Subcutaneous abdominal adipose tissue (tissue), 5 donors: ENCODE results near the gene TTC16.

Source experiments
- H3K27ac ChIP-seq: one replicate; pipeline ENCODE4 v1.7.0; 2013; ENCODE audit warnings: low read depth, mild to moderate bottlenecking, inconsistent platforms, low read length, moderate library complexity
- H3K27me3 ChIP-seq, 5 donors: one replicate each; pipeline ENCODE4 v1.7.0; 2013; ENCODE audit warnings: low read length in 5 of 5, inconsistent platforms in 1 of 5; ENCODE audit not compliant: control insufficient read depth in 5 of 5, insufficient read depth in 4 of 5
- H3K36me3 ChIP-seq, 5 donors: one replicate each; pipeline ENCODE4 v1.7.0; 2013; ENCODE audit warnings: low read length in 5 of 5; ENCODE audit not compliant: control insufficient read depth in 5 of 5, insufficient read depth in 5 of 5
- H3K4me1 ChIP-seq, 5 donors: one replicate each; pipeline ENCODE4 v1.7.0; 2013; ENCODE audit warnings: low read length in 5 of 5, mild to moderate bottlenecking in 3 of 5, moderate library complexity in 1 of 5; ENCODE audit not compliant: control insufficient read depth in 5 of 5, insufficient read depth in 5 of 5
- H3K4me3 ChIP-seq, 5 donors: one replicate each; pipeline ENCODE4 v1.7.0; 2013; ENCODE audit warnings: low read length in 5 of 5, low read depth in 1 of 5
- H3K9ac ChIP-seq, 5 donors: one replicate each; pipeline ENCODE4 v1.7.0; 2013; ENCODE audit warnings: low read length in 5 of 5, mild to moderate bottlenecking in 4 of 5, moderate library complexity in 3 of 5
- H3K9me3 ChIP-seq, 5 donors: one replicate each; pipeline ENCODE4 v1.7.0; 2013; ENCODE audit warnings: low read length in 5 of 5; ENCODE audit not compliant: control insufficient read depth in 5 of 5
- donor health status: healthy.
- donor health status: healthy.
- donor health status: healthy.
- donor health status: healthy.
- donor health status: healthy.

Gene TTC16

DNA sequence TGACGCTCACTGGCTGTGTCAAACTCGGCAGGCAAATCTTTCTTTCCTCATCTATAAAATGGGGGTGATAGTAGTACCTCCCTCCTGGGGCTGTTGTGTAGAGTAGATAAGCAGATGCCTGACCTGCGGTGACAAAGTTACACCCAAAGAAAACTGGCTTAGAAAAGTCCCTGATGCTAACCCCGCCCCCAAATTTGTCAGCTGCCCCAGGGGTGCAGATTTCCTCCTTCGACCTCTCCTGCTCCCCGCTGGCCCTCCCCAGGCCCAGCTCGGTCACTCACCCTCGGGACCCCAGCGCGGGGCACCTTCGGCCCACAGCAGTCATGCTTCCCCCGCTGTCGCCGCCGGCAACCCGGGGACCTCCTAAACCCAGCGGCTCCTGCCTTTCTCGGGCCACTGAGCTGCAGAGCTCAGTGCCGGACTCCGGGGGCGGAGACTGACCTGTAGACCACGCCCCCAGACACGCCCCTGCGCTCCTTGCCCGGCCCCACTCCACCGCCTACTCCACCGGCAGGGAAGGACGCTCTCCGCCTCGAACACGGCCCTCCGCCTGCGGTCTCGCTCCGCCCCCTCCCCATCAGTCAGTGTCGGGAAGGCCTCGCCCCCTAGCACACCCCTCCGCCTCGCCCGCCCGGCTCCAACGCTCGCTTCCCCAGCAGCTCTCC lies 55.2 kb downstream of the TTC16 start:
- Histone ChIP-seq H3K27me3 (no peaks in the 10 kb centered on the region), H3K4me3 (peak overlapping the region; percentile 66 to 79 (median 72)), H3K27ac (peak overlapping the region; percentile 82), H3K9me3 (no peaks in the 10 kb centered on the region), H3K4me1 (peaks cover 10 to 53% (median 34%) of the 10 kb centered on the region in 5 donors), H3K36me3 (peaks cover 0 to 3% (median 0%) of the 10 kb centered on the region in 5 donors), H3K9ac (peak overlapping the region in 4 of 5 donors; percentile 26 to 68 (median 63))

DNA sequence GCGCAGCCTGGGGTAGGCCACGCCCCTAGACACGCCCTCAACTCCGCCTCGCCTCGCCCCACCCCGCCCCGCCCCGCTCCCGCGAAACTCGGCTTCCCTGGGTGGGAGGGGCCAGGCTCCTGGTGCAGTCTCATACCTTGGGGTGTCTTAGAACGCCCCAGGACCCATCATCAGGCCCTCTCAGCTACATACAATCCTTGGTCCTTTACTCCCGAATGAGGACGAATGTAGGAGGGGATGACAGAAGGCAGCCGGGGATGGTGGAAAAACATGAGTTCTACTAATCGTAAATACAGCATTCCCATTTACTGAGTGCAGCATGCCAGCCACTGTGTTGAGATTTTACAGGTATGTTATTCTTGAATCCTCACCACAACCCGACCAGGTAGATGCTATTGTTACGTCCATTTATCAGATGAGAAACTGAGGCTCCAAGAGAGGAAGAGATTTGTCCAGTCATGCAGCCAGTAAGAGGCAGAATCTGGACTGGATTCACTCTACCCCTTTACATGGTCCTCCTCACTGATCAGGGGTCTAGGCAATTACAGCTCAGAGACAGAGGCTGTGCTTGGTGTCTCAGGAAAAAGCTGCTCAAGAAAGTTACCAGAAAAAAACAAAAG lies 55.8 kb downstream of the TTC16 start:
- no peak overlapping the region for H3K9ac ChIP-seq
- no peaks in the 10 kb centered on the region for H3K9me3 ChIP-seq
- H3K27ac ChIP-seq = peak overlapping the region; percentile 82
- H3K36me3 ChIP-seq = no peaks in the 10 kb centered on the region
- H3K27me3 ChIP-seq = no peaks in the 10 kb centered on the region
- H3K4me1 ChIP-seq = peaks cover 10 to 53% (median 37%) of the 10 kb centered on the region in 5 donors
- peak overlapping the region; percentile 22 to 72 (median 66) for H3K4me3 ChIP-seq

DNA sequence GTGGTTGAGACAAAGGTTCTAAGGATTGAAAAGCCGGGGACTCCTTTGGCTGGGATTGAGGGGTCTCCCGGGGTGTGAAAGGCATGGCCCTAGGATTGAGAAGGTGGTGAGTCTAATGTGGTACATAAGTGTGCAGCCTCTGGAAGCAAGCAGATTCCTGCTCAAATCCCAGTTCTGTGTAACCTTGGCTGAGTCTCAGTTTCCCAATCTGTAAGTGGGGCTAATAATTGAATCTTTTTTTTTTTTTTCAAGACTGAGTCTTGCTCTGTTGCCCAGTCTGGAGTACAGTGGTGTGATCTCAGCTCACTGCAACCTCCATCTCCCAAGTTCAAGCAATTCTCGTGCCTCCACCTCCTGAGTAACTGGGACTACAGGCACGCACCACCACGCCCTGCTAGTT lies 56.7 kb downstream of the TTC16 start:
- H3K4me1 ChIP-seq = peaks cover 6 to 49% (median 32%) of the 10 kb centered on the region in 5 donors
- no peak overlapping the region for H3K4me3 ChIP-seq
- H3K9ac ChIP-seq = no peak overlapping the region
- H3K27ac ChIP-seq = no peak overlapping the region
- H3K36me3 ChIP-seq = no peaks in the 10 kb centered on the region
- H3K9me3 ChIP-seq = no peaks in the 10 kb centered on the region
- no peaks in the 10 kb centered on the region for H3K27me3 ChIP-seq

DNA sequence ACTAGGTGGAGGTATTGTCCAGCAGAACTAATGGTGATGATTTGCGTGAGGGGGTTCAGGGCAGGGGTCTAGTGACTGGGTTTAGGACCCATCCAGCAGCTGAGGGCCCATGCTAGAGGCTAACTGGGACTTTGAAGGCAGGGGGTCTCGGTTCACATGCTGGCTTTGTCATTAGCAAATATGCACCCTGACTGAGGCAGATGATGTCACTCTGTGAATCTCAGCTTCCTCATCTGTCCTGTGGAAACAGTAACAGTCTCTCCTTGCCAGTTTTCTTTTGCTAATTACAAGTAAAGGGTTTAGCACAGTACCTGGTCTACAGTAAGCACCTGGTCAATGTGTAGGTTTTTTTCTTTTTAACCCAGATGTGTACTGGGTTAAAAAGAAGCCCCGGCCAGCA lies 57.4 kb downstream of the TTC16 start:
- Histone ChIP-seq H3K9me3 (no peaks in the 10 kb centered on the region), H3K9ac (no peak overlapping the region), H3K36me3 (no peaks in the 10 kb centered on the region), H3K27ac (no peak overlapping the region), H3K4me1 (peaks cover 6 to 44% (median 31%) of the 10 kb centered on the region in 5 donors), H3K27me3 (no peaks in the 10 kb centered on the region), H3K4me3 (no peak overlapping the region)

DNA sequence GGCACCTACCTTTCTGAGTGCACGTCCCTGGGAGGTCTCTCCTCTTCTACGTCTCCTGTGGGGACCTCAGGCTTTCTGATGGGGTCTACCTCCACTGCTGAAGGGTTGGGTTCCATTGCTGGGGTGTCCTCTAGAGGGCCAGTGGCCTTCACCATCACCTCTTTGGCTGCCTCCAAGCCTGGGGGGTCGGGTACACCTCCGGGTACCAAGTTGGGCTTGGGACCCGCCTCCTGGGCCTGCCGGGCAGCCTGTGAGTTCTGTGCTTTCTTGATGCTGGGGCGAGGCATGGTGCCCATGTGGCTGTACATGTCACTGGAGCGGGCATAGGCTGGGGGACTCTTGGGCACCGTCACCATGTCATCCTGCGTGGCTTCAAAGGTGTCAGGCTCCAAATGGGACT lies 58.1 kb downstream of the TTC16 start:
- H3K36me3 ChIP-seq = no peaks in the 10 kb centered on the region
- no peak overlapping the region for H3K9ac ChIP-seq
- no peaks in the 10 kb centered on the region for H3K9me3 ChIP-seq
- no peaks in the 10 kb centered on the region for H3K27me3 ChIP-seq
- peaks cover 9 to 46% (median 35%) of the 10 kb centered on the region in 5 donors for H3K4me1 ChIP-seq
- H3K4me3 ChIP-seq = no peak overlapping the region
- H3K27ac ChIP-seq = no peak overlapping the region

DNA sequence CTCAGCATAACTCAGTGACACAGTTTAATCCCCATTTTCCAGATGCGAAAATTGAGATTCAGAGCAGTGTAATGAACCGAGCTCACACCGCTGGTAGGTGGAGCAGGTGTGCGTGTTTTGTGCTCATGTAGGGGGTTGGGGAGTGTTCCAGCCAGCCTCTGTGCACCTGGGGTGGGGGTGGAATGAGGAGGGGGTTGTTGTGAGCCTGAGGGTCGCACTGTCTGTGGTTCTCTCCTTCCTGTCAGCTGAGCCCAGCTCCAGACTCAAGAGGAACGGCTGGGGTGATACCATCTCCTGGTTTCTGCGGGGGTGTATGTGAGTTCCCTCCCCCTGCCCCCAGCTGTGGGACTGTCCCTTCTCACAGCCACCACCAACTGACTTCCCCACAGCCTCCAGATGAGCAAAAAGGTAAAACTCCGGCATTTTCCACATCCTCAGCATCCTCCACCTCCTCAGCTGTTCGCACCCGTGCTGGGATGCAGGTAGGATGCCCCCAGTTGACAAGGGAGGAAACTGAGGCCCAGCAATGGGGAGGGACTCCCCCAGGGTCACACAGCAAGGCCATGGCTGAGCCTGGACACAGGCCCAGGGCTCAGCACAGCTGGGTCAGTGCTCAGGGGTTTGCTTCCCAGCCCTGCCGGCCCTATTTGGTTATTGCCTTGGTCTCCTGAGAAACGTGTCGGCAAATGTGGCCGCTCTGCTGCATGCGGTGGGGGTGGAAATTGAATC lies 60.5 kb downstream of the TTC16 start:
- no peak overlapping the region for H3K27ac ChIP-seq
- no peaks in the 10 kb centered on the region for H3K36me3 ChIP-seq
- no peaks in the 10 kb centered on the region for H3K9me3 ChIP-seq
- H3K9ac ChIP-seq = peak overlapping the region in 2 of 5 donors; percentile 10 to 38
- H3K4me1 ChIP-seq = peaks cover 12 to 42% (median 37%) of the 10 kb centered on the region in 5 donors
- no peaks in the 10 kb centered on the region for H3K27me3 ChIP-seq
- H3K4me3 ChIP-seq = peak overlapping the region; percentile 7 to 58 (median 49)

DNA sequence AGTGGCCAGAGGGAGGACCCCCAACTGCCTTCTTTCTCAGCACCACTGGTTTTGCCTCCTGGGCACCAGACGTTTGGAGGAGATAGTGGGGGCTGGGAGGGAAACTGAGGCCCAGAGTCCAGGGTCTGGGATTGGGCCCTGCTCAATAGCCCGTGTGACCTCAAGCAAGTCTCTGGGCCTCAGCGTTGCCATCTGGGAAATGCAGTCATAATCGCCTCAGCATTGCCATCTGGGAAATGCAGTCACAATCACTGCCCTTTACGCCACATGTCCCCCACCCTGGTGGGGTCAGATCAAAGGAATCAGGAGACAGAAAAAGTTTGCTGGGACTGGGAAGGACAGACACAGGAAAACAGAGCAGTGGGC lies 61.0 kb downstream of the TTC16 start:
- Histone ChIP-seq H3K27ac (no peak overlapping the region), H3K9me3 (no peaks in the 10 kb centered on the region), H3K4me1 (peaks cover 10 to 39% (median 33%) of the 10 kb centered on the region in 5 donors), H3K27me3 (no peaks in the 10 kb centered on the region), H3K9ac (peak overlapping the region in 2 of 5 donors; percentile 10 to 38), H3K36me3 (no peaks in the 10 kb centered on the region), H3K4me3 (peak overlapping the region in 4 of 5 donors; percentile 47 to 58 (median 52))

DNA sequence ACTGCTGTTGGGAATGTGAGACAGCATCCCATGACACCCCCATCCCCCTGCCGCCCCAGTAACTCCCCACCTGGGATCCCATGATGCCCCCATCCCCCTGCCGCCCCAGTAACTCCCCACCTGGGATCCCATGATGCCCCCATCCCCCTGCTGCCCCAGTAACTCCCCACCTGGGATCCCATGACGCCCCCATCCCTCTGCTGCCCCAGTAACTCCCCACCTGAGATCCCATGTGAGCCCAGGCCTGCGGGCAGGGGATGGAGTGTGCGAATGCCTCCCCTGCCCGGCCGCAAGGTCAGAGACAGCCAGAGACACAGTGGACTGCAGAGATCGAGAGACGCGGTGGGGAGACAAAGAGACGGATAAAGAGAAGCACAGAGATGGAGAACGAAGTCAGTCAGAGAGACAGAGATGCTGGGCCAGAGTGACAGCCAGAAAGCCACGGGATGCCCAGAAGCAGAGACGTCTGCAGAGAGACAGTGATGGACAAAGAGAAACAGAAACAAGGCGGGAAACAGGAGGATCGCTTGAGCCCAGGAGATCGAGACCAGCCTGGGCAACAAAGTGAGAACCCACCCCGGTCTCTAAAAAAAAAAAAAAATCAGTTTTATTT lies 61.6 kb downstream of the TTC16 start:
- no peaks in the 10 kb centered on the region for H3K36me3 ChIP-seq
- H3K9ac ChIP-seq = peak overlapping the region in 1 of 5 donors; percentile 38
- H3K4me1 ChIP-seq = peaks cover 10 to 40% (median 33%) of the 10 kb centered on the region in 5 donors
- no peaks in the 10 kb centered on the region for H3K9me3 ChIP-seq
- no peak overlapping the region for H3K27ac ChIP-seq
- H3K4me3 ChIP-seq = peak overlapping the region in 4 of 5 donors; percentile 47 to 58 (median 52)
- no peaks in the 10 kb centered on the region for H3K27me3 ChIP-seq

DNA sequence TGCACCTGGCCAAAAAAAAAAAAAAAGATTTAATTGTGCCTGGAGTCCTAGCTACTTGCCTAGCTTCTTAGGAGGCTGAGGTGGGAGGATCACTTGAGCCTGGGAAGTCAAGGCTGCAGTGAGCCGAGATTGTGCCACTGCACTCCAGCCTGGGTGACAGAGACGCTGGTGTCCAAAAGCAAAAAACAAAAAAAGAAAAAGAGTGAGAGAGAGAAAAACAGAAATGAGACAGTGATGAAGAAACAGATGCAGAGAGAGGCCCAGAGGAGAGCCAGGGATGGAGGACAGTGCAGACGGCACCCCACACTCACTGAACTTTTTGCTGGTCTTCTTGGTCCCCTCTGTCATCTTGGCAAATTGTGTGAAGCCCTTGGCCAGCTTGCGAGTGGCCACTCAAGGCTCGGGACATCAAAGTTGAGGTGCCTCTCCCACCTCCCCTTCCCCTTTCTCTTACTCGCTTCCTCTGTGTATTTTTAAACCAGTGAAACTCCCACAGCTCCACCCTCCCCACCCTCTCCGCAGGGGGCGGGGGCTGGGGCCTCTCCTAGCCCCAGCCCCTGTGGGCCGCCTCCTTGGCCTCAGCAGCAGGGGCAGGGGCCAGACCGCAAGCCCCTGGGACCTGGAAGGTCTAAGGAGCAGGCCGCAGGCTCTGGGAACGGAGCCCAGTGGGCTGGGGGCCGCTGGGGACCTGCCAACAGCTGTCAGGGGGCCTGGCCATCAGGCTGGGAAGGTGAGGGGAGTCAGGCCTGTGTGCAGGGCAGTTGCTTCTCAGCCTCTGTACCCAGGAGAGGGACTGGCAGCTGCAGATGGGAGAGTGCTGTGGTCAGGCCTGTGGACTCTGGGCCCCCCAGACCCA lies 62.6 kb downstream of the TTC16 start, which contains the start of gene SH2D3C:
Gene SH2D3C (minus strand): TSS at position 387 of the 856 bp plus-strand sequence. CDS start 39 bp downstream, at position 348.
- Histone ChIP-seq H3K36me3 (no peaks in the 10 kb centered on the region), H3K9ac (peak within 1 kb of the TSS in 3 of 5 donors; percentile 38 to 56 (median 48)), H3K27me3 (no peaks in the 10 kb centered on the region), H3K27ac (peak within 1 kb of the TSS; percentile 67), H3K9me3 (no peaks in the 10 kb centered on the region), H3K4me1 (peaks cover 12 to 50% (median 42%) of the 10 kb centered on the region in 5 donors), H3K4me3 (peak within 1 kb of the TSS; percentile 12 to 58 (median 50))
